IPS-18c (cell line): Measurements from ENCODE around the gene TFDP2.

Experiments used
- H3K4me3 ChIP-seq: 2 replicates; pipeline ENCODE4 v1.7.0; 2013; ENCODE audit warnings: low read depth, mild to moderate bottlenecking, low read length, moderate library complexity; ENCODE audit not compliant: insufficient read depth
- H3K9me3 ChIP-seq: one replicate; pipeline ENCODE4 v1.6.1; 2013; ENCODE audit warnings: mild to moderate bottlenecking, low read length, moderate library complexity; ENCODE audit not compliant: control insufficient read depth, insufficient read depth

Gene TFDP2

GRCh38 chr3:142047021-142047369 lies 102.3 kb downstream of the TFDP2 start:
- H3K9me3 ChIP-seq: no peaks in the 10 kb centered on the region

GRCh38 chr3:142046320-142047020 lies 102.9 kb downstream of the TFDP2 start:
- Histone ChIP-seq H3K4me3 (no peak overlapping the region), H3K9me3 (no peaks in the 10 kb centered on the region)

More at GRCh38 chr3:142047021-142047369, 102.3 kb downstream of the TFDP2 start:
- H3K4me3 ChIP-seq: no peak overlapping the region

- Histone ChIP-seq H3K4me3 (no peak overlapping the region), H3K9me3 (no peaks in the 10 kb centered on the region)
Measured at GRCh38 chr3:142040941-142041491, 108.3 kb downstream of the TFDP2 start.

GRCh38 chr3:142035308-142035922 lies 113.9 kb downstream of the TFDP2 start:
- Histone ChIP-seq H3K9me3 (no peaks in the 10 kb centered on the region), H3K4me3 (no peak overlapping the region)

GRCh38 chr3:142033292-142033691 lies 116.1 kb downstream of the TFDP2 start:
- Histone ChIP-seq H3K9me3 (no peaks in the 10 kb centered on the region), H3K4me3 (no peak overlapping the region)

- Histone ChIP-seq H3K4me3 (no peak overlapping the region), H3K9me3 (no peaks in the 10 kb centered on the region)
Measured at GRCh38 chr3:142031575-142031974, 117.8 kb downstream of the TFDP2 start.

GRCh38 chr3:142029791-142030190 lies 119.6 kb downstream of the TFDP2 start:
- no peak overlapping the region for H3K4me3 ChIP-seq
- no peaks in the 10 kb centered on the region for H3K9me3 ChIP-seq

- Histone ChIP-seq H3K4me3 (no peak overlapping the region), H3K9me3 (no peaks in the 10 kb centered on the region)
Measured at GRCh38 chr3:142029052-142029642, 120.2 kb downstream of the TFDP2 start.

- H3K9me3 ChIP-seq: no peaks in the 10 kb centered on the region
- peak overlapping the region; percentile 47; the same call in 1 of the 2 replicates for H3K4me3 ChIP-seq
Measured at GRCh38 chr3:142028243-142028777, 121.0 kb downstream of the TFDP2 start.

GRCh38 chr3:142027735-142028134 lies 121.6 kb downstream of the TFDP2 start:
- peak overlapping the region; percentile 47; the same call in 1 of the 2 replicates for H3K4me3 ChIP-seq
- no peaks in the 10 kb centered on the region for H3K9me3 ChIP-seq

GRCh38 chr3:142027300-142027699 lies 122.0 kb downstream of the TFDP2 start:
- Histone ChIP-seq H3K4me3 (peak overlapping the region; percentile 47; the same call in 1 of the 2 replicates), H3K9me3 (no peaks in the 10 kb centered on the region)

GRCh38 chr3:142026333-142026732 lies 123.0 kb downstream of the TFDP2 start:
- peak overlapping the region; percentile 34; the same call in 1 of the 2 replicates for H3K4me3 ChIP-seq
- H3K9me3 ChIP-seq: no peaks in the 10 kb centered on the region

- Histone ChIP-seq H3K4me3 (no peak overlapping the region), H3K9me3 (no peaks in the 10 kb centered on the region)
Measured at GRCh38 chr3:142022381-142022780, 127.0 kb downstream of the TFDP2 start.

- H3K4me3 ChIP-seq: no peak overlapping the region
Measured at GRCh38 chr3:142021127-142021526, 128.2 kb downstream of the TFDP2 start.

GRCh38 chr3:142019794-142020320 lies 129.5 kb downstream of the TFDP2 start:
- Histone ChIP-seq H3K9me3 (no peaks in the 10 kb centered on the region), H3K4me3 (no peak overlapping the region)

More at GRCh38 chr3:142021127-142021526, 128.2 kb downstream of the TFDP2 start:
- H3K9me3 ChIP-seq: no peaks in the 10 kb centered on the region

- Histone ChIP-seq H3K4me3 (no peak overlapping the region), H3K9me3 (no peaks in the 10 kb centered on the region)
Measured at GRCh38 chr3:142013993-142014392, 135.4 kb downstream of the TFDP2 start.

- H3K9me3 ChIP-seq: no peaks in the 10 kb centered on the region
- no peak overlapping the region for H3K4me3 ChIP-seq
Measured at GRCh38 chr3:142013326-142013980, 135.9 kb downstream of the TFDP2 start.
